Subcutaneous adipose tissue (tissue), 4 donors: Measurements from ENCODE around the gene SHROOM2. TPM values are rescaled to one million over a fixed set of nuclear protein-coding genes. Genes with fewer than 3 reads are reported as not detected.

Experiments
- CTCF ChIP-seq: fragments of 450-650 bp; IDR thresholded peaks from one replicate; pipeline ENCODE4 v1.5.1; 2016; ENCODE audit warnings: low read depth, mild to moderate bottlenecking, control low read depth, antibody characterized with exemption, moderate library complexity
- total RNA-seq, 4 donors: library from RNA; depleted of rRNA; stranded (reverse); fragments of >200 nt; gene quantifications; one replicate each; pipeline ENCODE4 v1.1.0, GENCODE V29; 2016

The SHROOM2 gene
- total RNA-seq, 4 donors from 2014 or later: 0.16 to 0.44 (median 0.27) TPM

GRCh38 chrX:9957743-9958142, 171.5 kb downstream of the SHROOM2 start:
- no peak for TF ChIP-seq CTCF

GRCh38 chrX:9958183-9958582, 172.0 kb downstream of the SHROOM2 start:
- no peak for TF ChIP-seq CTCF

- TF ChIP-seq CTCF: no peak
Observed at GRCh38 chrX:9961750-9962149, 175.5 kb downstream of the SHROOM2 start.

- TF ChIP-seq CTCF: no peak
Observed at GRCh38 chrX:9966775-9967408, 180.7 kb downstream of the SHROOM2 start, which contains the start of gene CLDN34. Gene CLDN34, plus strand, starts transcription at chrX:9967358. Its CDS starts 0 bp downstream, at chrX:9967358.

- TF ChIP-seq CTCF: no peak
Observed at GRCh38 chrX:9977635-9978034, 191.4 kb downstream of the SHROOM2 start.

- no peak for TF ChIP-seq CTCF
Observed at GRCh38 chrX:9980401-9980800, 194.2 kb downstream of the SHROOM2 start.

- TF ChIP-seq CTCF: no peak
Observed at GRCh38 chrX:9980927-9981326, 194.7 kb downstream of the SHROOM2 start.
